Endothelial cell of umbilical vein (primary cell): Measurements from ENCODE around the gene MATN1. TPM values are rescaled to one million over a fixed set of nuclear protein-coding genes. Genes with fewer than 3 reads are reported as not detected.

Experiments used
- BruUV-seq: library from RNA; stranded (reverse); fragments of 400-500 nt; replicated peaks from 2 replicates; lab custom pipeline; 2021; lab: Mats Ljungman, UMichigan
- CTCF ChIA-PET: fragments of 300-600, 350-600 bp; sonication (Branson Sonifier 250); formaldehyde crosslinking; loops from one replicate; lab custom pipeline; 2021; ENCODE audit warnings: antibody characterized with exemption, inconsistent platforms; lab: Charles Lee
- POLR2A ChIA-PET: fragments of 300-600, 350-600 bp; sonication (Branson Sonifier 250); formaldehyde crosslinking; loops from one replicate; lab custom pipeline; 2021; ENCODE audit warnings: antibody characterized with exemption, inconsistent platforms; lab: Charles Lee
- DNase-seq: peaks from one replicate; pipeline ENCODE4 v3.0.0-alpha.2; 2011; ENCODE audit warnings: low read depth, low spot score
- FAIRE-seq: peaks from 2 replicates; lab custom pipeline; 2011; peaks lifted over from hg19 to GRCh38; lab: Jason Lieb, UNC
- H2AFZ ChIP-seq: 2 replicates; pipeline ENCODE4 v1.6.0; 2012; ENCODE audit warnings: low read depth, low read length, control low read depth, inconsistent platforms
- H3K27ac ChIP-seq: 2 replicates; pipeline ENCODE4 v1.5.1; 2011; ENCODE audit warnings: low read depth, mild to moderate bottlenecking, control low read depth, low read length, moderate library complexity; ENCODE audit not compliant: insufficient read depth
- H3K27me3 ChIP-seq, 2 experiments: 2 replicates each; pipeline versions ENCODE4 v1.6.0 to v1.6.1; 2011; ENCODE audit warnings: low read length in 2 of 2, mixed read lengths in 1 of 2; ENCODE audit not compliant: control insufficient read depth in 2 of 2, insufficient read depth in 2 of 2
- H3K36me3 ChIP-seq, 2 experiments: 2 replicates in 1 of 2; 3 replicates in 1 of 2; pipeline ENCODE4 v1.5.1; 2011; ENCODE audit warnings: low read length in 2 of 2, mild to moderate bottlenecking in 1 of 2, moderate library complexity in 1 of 2; ENCODE audit not compliant: control insufficient read depth in 2 of 2, insufficient read depth in 2 of 2; ENCODE audit errors: extremely low read depth in 1 of 2
- H3K4me1 ChIP-seq: 3 replicates; pipeline ENCODE4 v1.5.1; 2011; ENCODE audit warnings: mild to moderate bottlenecking, low read length; ENCODE audit not compliant: control insufficient read depth, insufficient read depth; ENCODE audit errors: extremely low read depth
- H3K4me2 ChIP-seq: 2 replicates; pipeline ENCODE4 v1.6.1; 2011; ENCODE audit warnings: low read length, control low read depth, mixed read lengths; ENCODE audit not compliant: insufficient read depth
- H3K4me3 ChIP-seq, 3 experiments: fragments of 200-600 bp in 1 of 3; sonication (generic), shearing (Covaris generic) in 1 of 3; replicated peaks in 1 of 3; 2 replicates each; pipeline ENCODE4 v1.5.1; 2011 to 2016; ENCODE audit warnings: control low read depth in 3 of 3, low read length in 3 of 3, mild to moderate bottlenecking in 2 of 3, inconsistent platforms in 1 of 3, low read depth in 1 of 3, moderate library complexity in 1 of 3; ENCODE audit not compliant: insufficient read depth in 1 of 3
- H3K79me2 ChIP-seq: 2 replicates; pipeline ENCODE4 v1.6.0; 2012; ENCODE audit warnings: low read length, inconsistent platforms; ENCODE audit not compliant: control insufficient read depth, insufficient read depth
- H3K9ac ChIP-seq: replicated peaks from 2 replicates; pipeline ENCODE3; 2011; ENCODE audit warnings: low read length, control low read depth; ENCODE audit not compliant: insufficient read depth; ENCODE audit errors: extremely low read depth
- H3K9me1 ChIP-seq: replicated peaks from 3 replicates; pipeline ENCODE4 v1.6.0; 2011; ENCODE audit warnings: mild to moderate bottlenecking, low read length; ENCODE audit not compliant: control insufficient read depth, insufficient read depth; ENCODE audit errors: extremely low read depth
- H3K9me3 ChIP-seq: replicated peaks from 2 replicates; pipeline ENCODE4 v1.5.1; 2012; ENCODE audit warnings: low read length, inconsistent platforms; ENCODE audit not compliant: control insufficient read depth, insufficient read depth
- H4K20me1 ChIP-seq: replicated peaks from 2 replicates; pipeline ENCODE3; 2011; ENCODE audit warnings: mild to moderate bottlenecking, low read length; ENCODE audit not compliant: control insufficient read depth, insufficient read depth; ENCODE audit errors: extremely low read depth
- CTCF ChIP-seq, 2 donors: IDR thresholded peaks; 1 replicate in 1 of 2; 2 replicates in 1 of 2; pipeline ENCODE4 v1.5.1; 2011; ENCODE audit warnings: low read length in 2 of 2, mild to moderate bottlenecking in 2 of 2, moderate library complexity in 2 of 2, control low read depth in 1 of 2, inconsistent platforms in 1 of 2, low read depth in 1 of 2; ENCODE audit not compliant: insufficient read depth in 1 of 2; ENCODE audit errors: extremely low read depth in 1 of 2
- EZH2 ChIP-seq: IDR thresholded peaks from 2 replicates; pipeline ENCODE4 v1.6.1; 2012; ENCODE audit warnings: borderline replicate concordance, low read depth, mild to moderate bottlenecking, moderate library complexity, low read length, inconsistent platforms; ENCODE audit not compliant: severe bottlenecking
- FOS ChIP-seq: IDR thresholded peaks from 2 replicates; pipeline ENCODE4 v1.6.1; 2011; ENCODE audit warnings: mild to moderate bottlenecking, low read length, moderate library complexity, borderline replicate concordance; ENCODE audit not compliant: insufficient read depth
- GATA2 ChIP-seq: IDR thresholded peaks from 2 replicates; pipeline ENCODE4 v1.7.0; 2011; ENCODE audit warnings: low read depth, mild to moderate bottlenecking, moderate library complexity, mixed read lengths, low read length; ENCODE audit not compliant: insufficient read length, insufficient read depth
- JUN ChIP-seq: IDR thresholded peaks from 2 replicates; pipeline ENCODE4 v1.6.1; 2011; ENCODE audit warnings: borderline replicate concordance, low read depth; ENCODE audit not compliant: insufficient read length, insufficient read depth
- MAX ChIP-seq: IDR thresholded peaks from 2 replicates; pipeline ENCODE4 v1.6.1; 2011; ENCODE audit not compliant: insufficient read depth, insufficient read length
- MYC ChIP-seq: IDR thresholded peaks from one replicate; pipeline ENCODE4 v1.6.1; 2011; ENCODE audit warnings: mild to moderate bottlenecking, low read depth, low read length
- POLR2A ChIP-seq: IDR thresholded peaks from 2 replicates; pipeline ENCODE4 v1.6.1; 2012; ENCODE audit warnings: low read depth, mild to moderate bottlenecking, control low read depth, low read length
- POLR2AphosphoS5 ChIP-seq: IDR thresholded peaks from 2 replicates; pipeline ENCODE4 v1.6.1; 2012; ENCODE audit warnings: low read depth, mild to moderate bottlenecking, control low read depth, low read length, moderate library complexity; ENCODE audit not compliant: insufficient read depth
- dilution Hi-C: fragments of 300-500 bp; cut with MboI; formaldehyde crosslinking; loops from one replicate; pipeline ENCODE4 v1.15.0; 2019; ENCODE audit warnings: low sequenced_read_pairs; ENCODE audit not compliant: extremely low pct_ligation_motif_present
- intact Hi-C: fragments of 100-400 bp; cut with micrococcal nuclease; formaldehyde crosslinking; loops from one replicate; pipeline ENCODE4 v1.10.0; 2022
- polyA plus RNA-seq, 4 experiments: library from polyadenylated mRNA; depleted of rRNA in 3 of 4; stranded (reverse) in 3 of 4; unstranded in 1 of 4; fragments of >200 nt; gene quantifications; 2 replicates each; pipeline versions ENCODE4 v1.2.1 to v1.2.3, GENCODE V29; 2011 to 2012; ENCODE audit warnings: missing spikeins in 1 of 4
- total RNA-seq: library from RNA; stranded (reverse); gene quantifications from 2 replicates; pipeline ENCODE4 v1.2.3, GENCODE V29; 2021

Gene MATN1
- total and polyA plus RNA-seq, 2 donors (not counting 3 experiments of a cell fraction or from before 2014, with no cell fraction given), result 0.29 to 0.36 TPM

- Histone ChIP-seq H3K9me3 (no peaks in the 10 kb centered on the region), H3K36me3 (no peaks in the 10 kb centered on the region), H3K27ac (no peak overlapping the region), H3K9ac (no peak overlapping the region), H3K4me2 (no peak overlapping the region), H4K20me1 (no peaks in the 10 kb centered on the region), H3K79me2 (no peaks in the 10 kb centered on the region), H3K4me1 (no peaks in the 10 kb centered on the region), H3K27me3 (no peaks in the 10 kb centered on the region), H3K4me3 (no peak overlapping the region), H2AFZ (no peak overlapping the region), H3K9me1 (no peaks in the 10 kb centered on the region)
- dilution Hi-C loops, result no loop called here
- CTCF ChIA-PET, result no interaction called here
- TF ChIP-seq POLR2A (no peak), CTCF (IDR thresholded peaks at IDR 0.05; ENCODE audit: extremely low read depth in 1 of 2, insufficient read depth in 1 of 2, low read depth in 1 of 2, low read length in 2 of 2) (no peak), MAX (no peak), FOS (no peak), GATA2 (no peak), POLR2AphosphoS5 (no peak), EZH2 (no peak), JUN (no peak), MYC (no peak)
- DNase-seq (no peak), FAIRE-seq (no peak)
- intact Hi-C loops, result no loop called here
- POLR2A ChIA-PET, result no interaction called here
- no TSS peak for BruUV-seq
These were observed 50.0 kb downstream of the MATN1 start for GRCh38 chr1:30673395-30673794.
